Measurements from ENCODE around the gene SERPINI2. TPM values are rescaled to one million over a fixed set of nuclear protein-coding genes. Genes with fewer than 3 reads are reported as not detected.
A peak's percentile ranks its signal among the peaks of the same experiment; 100 is the strongest.

The SERPINI2 gene
- total RNA-seq, 2 experiments from 2014 or later = not detected

- Histone ChIP-seq H3K79me2 (ENCODE audit: insufficient read depth, low read depth, low read length) (no peaks in the 10 kb centered on the region), H3K9me2 (ENCODE audit: insufficient read depth, low read length) (no peaks in the 10 kb centered on the region), H3K27ac (ENCODE audit: low read depth, low read length, poor library complexity, severe bottlenecking) (no peak overlapping the region), H3K4me2 (ENCODE audit: low read length) (no peak overlapping the region), H3K36me3 (ENCODE audit: insufficient read depth, low read length) (no peaks in the 10 kb centered on the region), H2AFZ (ENCODE audit: low read length) (no peak overlapping the region), H3K4me3 (ENCODE audit: low read depth, low read length, poor library complexity, severe bottlenecking) (no peak overlapping the region), H3K4me1 (ENCODE audit: insufficient read depth, low read length, poor library complexity, severe bottlenecking) (no peaks in the 10 kb centered on the region), H3K9me3 (ENCODE audit: low read length) (no peaks in the 10 kb centered on the region), H4K20me1 (ENCODE audit: insufficient read depth, low read length) (no peaks in the 10 kb centered on the region)
- DNase-seq (ENCODE audit: low spot score) = no peak
- TF ChIP-seq EZH2phosphoT487 (IDR thresholded peaks at IDR 0.05; ENCODE audit: borderline replicate concordance, low read depth, low read length) = no peak
- BruUV-seq (replicated peaks) = no TSS peak
- POLR2A ChIA-PET = no interaction called here
- CTCF ChIA-PET (ENCODE audit: unreplicated experiment) = no interaction called here
- intact Hi-C loops (cut with micrococcal nuclease; ENCODE audit: unreplicated experiment) = no loop called here
Observed at GRCh38 chr3:167409611-167410010, 64.2 kb downstream of the SERPINI2 start.

GRCh38 chr3:167406876-167407492, 66.9 kb downstream of the SERPINI2 start:
- no peaks in the 10 kb centered on the region for H4K20me1 ChIP-seq (ENCODE audit: insufficient read depth, low read length)
- H3K9me2 ChIP-seq (ENCODE audit: insufficient read depth, low read length) = no peaks in the 10 kb centered on the region
- H3K9me3 ChIP-seq (ENCODE audit: low read length) = no peaks in the 10 kb centered on the region
- H3K36me3 ChIP-seq (ENCODE audit: insufficient read depth, low read length) = no peaks in the 10 kb centered on the region
- no peak overlapping the region for H2AFZ ChIP-seq (ENCODE audit: low read length)
- no TSS peak for BruUV-seq (replicated peaks)
- TF ChIP-seq CTCF (conservative IDR thresholded peaks at IDR 0.05; ENCODE audit: low read length) = peak; percentile 74
- no peak for TF ChIP-seq EZH2phosphoT487 (IDR thresholded peaks at IDR 0.05; ENCODE audit: borderline replicate concordance, low read depth, low read length)
- DNase-seq (ENCODE audit: low spot score) = peak; percentile 41
- ChIA-PET POLR2A (interaction anchor here (0.6 to 0.7 kb wide), 2 partner anchors 34 to 494 kb away, joined by 3 read pairs; no protein-coding TSS in a partner anchor), CTCF (ENCODE audit: unreplicated experiment) (no interaction called here)
- intact Hi-C loops (cut with micrococcal nuclease; ENCODE audit: unreplicated experiment) = loop anchor here (2.0 kb wide), 1 partner anchor 634 kb away; no protein-coding TSS in a partner anchor
- H3K27ac ChIP-seq (ENCODE audit: low read depth, low read length, poor library complexity, severe bottlenecking) = no peak overlapping the region
- no peaks in the 10 kb centered on the region for H3K4me1 ChIP-seq (ENCODE audit: insufficient read depth, low read length, poor library complexity, severe bottlenecking)
- no peak overlapping the region for H3K4me3 ChIP-seq (ENCODE audit: low read depth, low read length, poor library complexity, severe bottlenecking)
- no peaks in the 10 kb centered on the region for H3K79me2 ChIP-seq (ENCODE audit: insufficient read depth, low read depth, low read length)
- H3K4me2 ChIP-seq (ENCODE audit: low read length) = no peak overlapping the region

- H3K9me3 ChIP-seq (ENCODE audit: low read length) = no peaks in the 10 kb centered on the region
- intact Hi-C loops (cut with micrococcal nuclease; ENCODE audit: unreplicated experiment) = no loop called here
- H3K4me1 ChIP-seq (ENCODE audit: insufficient read depth, low read length, poor library complexity, severe bottlenecking) = no peaks in the 10 kb centered on the region
- H2AFZ ChIP-seq (ENCODE audit: low read length) = no peak overlapping the region
- H3K36me3 ChIP-seq (ENCODE audit: insufficient read depth, low read length) = no peaks in the 10 kb centered on the region
- TF ChIP-seq CTCF (conservative IDR thresholded peaks at IDR 0.05; ENCODE audit: low read length) (no peak), EZH2phosphoT487 (IDR thresholded peaks at IDR 0.05; ENCODE audit: borderline replicate concordance, low read depth, low read length) (no peak)
- ChIA-PET POLR2A (no interaction called here), CTCF (ENCODE audit: unreplicated experiment) (no interaction called here)
- no peak overlapping the region for H3K27ac ChIP-seq (ENCODE audit: low read depth, low read length, poor library complexity, severe bottlenecking)
- H3K4me2 ChIP-seq (ENCODE audit: low read length) = no peak overlapping the region
- no peaks in the 10 kb centered on the region for H3K79me2 ChIP-seq (ENCODE audit: insufficient read depth, low read depth, low read length)
- no peaks in the 10 kb centered on the region for H4K20me1 ChIP-seq (ENCODE audit: insufficient read depth, low read length)
- DNase-seq (ENCODE audit: low spot score) = no peak
- H3K4me3 ChIP-seq (ENCODE audit: low read depth, low read length, poor library complexity, severe bottlenecking) = no peak overlapping the region
- BruUV-seq (replicated peaks) = no TSS peak
- H3K9me2 ChIP-seq (ENCODE audit: insufficient read depth, low read length) = no peaks in the 10 kb centered on the region
Observed at GRCh38 chr3:167397826-167398225, 76.0 kb downstream of the SERPINI2 start.

Measured in OCI-LY7 (cell line).